GM12878 (cell line): ENCODE results near the gene RASL10A.

Experiments
- CHD4 ChIP-seq: fragments of 200-600 bp; sonication (generic); IDR thresholded peaks from 2 replicates; pipeline ENCODE4 v1.6.1; 2016; ENCODE audit warnings: mild to moderate bottlenecking
- HCFC1 ChIP-seq: fragments of 150-350 bp; IDR thresholded peaks from 2 replicates; pipeline ENCODE4 v1.6.1; 2014; ENCODE audit warnings: low read length
- POLR2A ChIP-seq: IDR thresholded peaks from 2 replicates; pipeline ENCODE4 v1.6.1; 2011; ENCODE audit warnings: low read depth, mild to moderate bottlenecking, low read length
- REST ChIP-seq: IDR thresholded peaks from 2 replicates; pipeline ENCODE4 v1.6.1; 2012; ENCODE audit warnings: mild to moderate bottlenecking, low read depth, low read length
- TAF1 ChIP-seq: IDR thresholded peaks from 2 replicates; pipeline ENCODE4 v1.6.1; 2011; ENCODE audit warnings: mild to moderate bottlenecking, low read depth, low read length, borderline replicate concordance
- ZNF217 ChIP-seq: fragments of 450-650 bp; IDR thresholded peaks from 2 replicates; pipeline ENCODE4 v1.6.1; 2017; ENCODE audit warnings: antibody characterized with exemption, mild to moderate bottlenecking

GRCh38 chr22:29301716-29302401 lies 13.6 kb downstream of the RASL10A start:
- TF ChIP-seq TAF1 (no peak), REST (no peak), ZNF217 (no peak), CHD4 (no peak), POLR2A (peak; percentile 45), HCFC1 (no peak)
